Stimulated activated CD8-positive, alpha-beta memory T cell treated with anti-CD3 and anti-CD28 coated beads, Interleukin-12 subunit alpha, Interleukin-12 subunit beta, amount 100 ng/mL, for 24 hours (primary cell): ENCODE measurements around the gene FOXP1.

Experiments used
- DNase-seq: peaks from one replicate; pipeline ENCODE4 v3.0.0-alpha.2; 2020; ENCODE audit errors: extremely low read depth

The FOXP1 gene

GRCh38 chr3:71398157-71398836 lies 185.2 kb downstream of the FOXP1 start:
- DNase-seq = no peak

- no peak for DNase-seq
These were observed 185.8 kb downstream of the FOXP1 start for GRCh38 chr3:71397726-71398125.

GRCh38 chr3:71397046-71397445 lies 186.5 kb downstream of the FOXP1 start:
- DNase-seq = no peak

- DNase-seq = no peak
These were observed 187.4 kb downstream of the FOXP1 start for GRCh38 chr3:71395927-71396695.

GRCh38 chr3:71395470-71395869 lies 188.1 kb downstream of the FOXP1 start:
- no peak for DNase-seq

- DNase-seq = no peak
These were observed 189.8 kb downstream of the FOXP1 start for GRCh38 chr3:71393745-71394144.

- no peak for DNase-seq
These were observed 190.4 kb downstream of the FOXP1 start for GRCh38 chr3:71393093-71393492.

GRCh38 chr3:71392251-71392650 lies 191.3 kb downstream of the FOXP1 start:
- DNase-seq = no peak

- DNase-seq = no peak
These were observed 192.2 kb downstream of the FOXP1 start for GRCh38 chr3:71391361-71391760.

- no peak for DNase-seq
These were observed 193.5 kb downstream of the FOXP1 start for GRCh38 chr3:71389911-71390573.

GRCh38 chr3:71389191-71389590 lies 194.3 kb downstream of the FOXP1 start:
- no peak for DNase-seq

- no peak for DNase-seq
These were observed 194.9 kb downstream of the FOXP1 start for GRCh38 chr3:71388535-71389120.

- DNase-seq = no peak
These were observed 195.9 kb downstream of the FOXP1 start for GRCh38 chr3:71387586-71387985.

GRCh38 chr3:71384837-71385716 lies 198.5 kb downstream of the FOXP1 start:
- no peak for DNase-seq

GRCh38 chr3:71384388-71384787 lies 199.1 kb downstream of the FOXP1 start:
- no peak for DNase-seq

- DNase-seq = no peak
These were observed 203.4 kb downstream of the FOXP1 start for GRCh38 chr3:71380096-71380495.

GRCh38 chr3:71378509-71378908 lies 205.0 kb downstream of the FOXP1 start:
- no peak for DNase-seq

GRCh38 chr3:71376911-71377310 lies 206.6 kb downstream of the FOXP1 start:
- DNase-seq = no peak

GRCh38 chr3:71376503-71376902 lies 207.0 kb downstream of the FOXP1 start:
- no peak for DNase-seq

GRCh38 chr3:71374582-71374981 lies 208.9 kb downstream of the FOXP1 start:
- no peak for DNase-seq

GRCh38 chr3:71372911-71373637 lies 210.5 kb downstream of the FOXP1 start:
- DNase-seq = no peak
